ENCODE results near the gene MVK.
A peak's percentile ranks its signal among the peaks of the same experiment; 100 is the strongest.
"Not testable (repeated sequence)": the region's sequence is repeated elsewhere in the genome, so short reads cannot be mapped to it uniquely, and the experiment has no call there.

The MVK gene

GRCh38 chr12:109590566-109590965 lies 17.0 kb downstream of the MVK start:
- DNase-seq (ENCODE audit: low read depth): no peak

GRCh38 chr12:109591041-109591440 lies 17.4 kb downstream of the MVK start:
- no peak for DNase-seq (ENCODE audit: low read depth)

DNA sequence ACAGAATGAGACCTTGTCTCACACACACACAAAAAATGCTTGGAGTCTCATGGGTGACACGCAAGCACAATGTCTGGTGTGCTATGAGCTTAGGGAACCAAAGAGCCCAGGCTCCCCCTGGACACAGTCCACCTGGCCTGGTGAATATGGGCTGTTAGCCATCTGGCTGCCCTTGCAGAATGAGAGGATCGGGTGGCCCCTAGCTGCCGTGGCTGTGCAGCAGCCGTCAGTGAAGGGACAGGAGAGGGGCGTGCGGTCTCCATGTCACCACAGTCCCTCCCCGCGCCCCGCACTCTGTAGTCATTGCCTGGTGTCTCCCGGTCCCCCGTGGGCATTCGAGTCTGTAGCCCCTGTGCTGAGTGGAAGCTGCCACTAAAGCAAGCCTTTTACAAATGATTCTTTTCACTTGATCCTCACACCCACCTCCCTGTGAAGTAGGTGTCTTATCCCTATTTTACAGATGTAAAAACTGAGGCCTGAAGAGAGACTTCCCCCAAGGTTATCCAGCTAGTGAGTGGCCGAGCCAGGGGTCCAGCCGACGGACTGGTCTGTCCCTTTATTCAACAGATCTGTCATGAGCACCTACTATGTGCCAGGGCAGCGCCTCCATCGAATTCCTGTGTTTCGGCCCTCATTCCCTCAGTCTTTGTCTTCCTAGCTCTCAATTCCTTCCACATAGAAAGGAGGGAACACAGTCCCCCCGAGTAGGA lies 18.8 kb downstream of the MVK start:
- DNase-seq (ENCODE audit: low read depth): no peak

- DNase-seq (ENCODE audit: low read depth): no peak
Observed at GRCh38 chr12:109592905-109593272, 19.3 kb downstream of the MVK start.

DNA sequence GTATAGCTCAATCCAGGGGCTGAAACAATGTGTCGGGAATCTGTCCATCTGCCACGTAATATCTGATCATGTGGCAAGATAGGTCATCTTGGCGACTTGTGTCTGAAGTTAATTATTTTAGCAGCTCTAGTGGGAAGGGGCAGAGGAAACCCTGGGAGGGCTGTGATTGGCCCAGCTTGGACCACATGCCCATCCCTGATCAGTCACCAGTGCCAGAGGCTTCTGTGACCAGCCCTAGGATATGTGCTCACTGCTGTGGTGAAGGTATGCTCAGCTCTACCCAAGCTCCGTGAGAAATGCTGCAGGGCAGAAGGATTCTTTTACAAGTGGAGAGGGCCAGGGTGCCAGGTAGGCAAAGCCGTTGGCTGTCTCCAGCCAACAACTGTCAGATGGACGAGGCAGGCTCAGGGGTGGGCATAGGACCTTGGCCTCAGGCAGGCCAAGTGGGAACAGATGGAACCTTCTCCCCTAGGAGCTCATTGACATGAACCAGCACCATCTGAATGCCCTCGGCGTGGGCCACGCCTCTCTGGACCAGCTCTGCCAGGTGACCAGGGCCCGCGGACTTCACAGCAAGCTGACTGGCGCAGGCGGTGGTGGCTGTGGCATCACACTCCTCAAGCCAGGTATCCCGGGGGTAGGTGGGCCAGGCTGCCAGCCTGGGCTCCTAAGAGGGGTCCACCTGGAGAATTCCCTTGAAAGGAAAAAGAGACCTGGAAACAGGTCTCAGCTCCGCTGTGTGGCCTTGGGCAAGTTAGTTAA lies 21.1 kb downstream of the MVK start:
- DNase-seq (ENCODE audit: low read depth): no peak

- DNase-seq (ENCODE audit: low read depth): no peak
Observed at GRCh38 chr12:109595321-109595902, 21.8 kb downstream of the MVK start.

DNA sequence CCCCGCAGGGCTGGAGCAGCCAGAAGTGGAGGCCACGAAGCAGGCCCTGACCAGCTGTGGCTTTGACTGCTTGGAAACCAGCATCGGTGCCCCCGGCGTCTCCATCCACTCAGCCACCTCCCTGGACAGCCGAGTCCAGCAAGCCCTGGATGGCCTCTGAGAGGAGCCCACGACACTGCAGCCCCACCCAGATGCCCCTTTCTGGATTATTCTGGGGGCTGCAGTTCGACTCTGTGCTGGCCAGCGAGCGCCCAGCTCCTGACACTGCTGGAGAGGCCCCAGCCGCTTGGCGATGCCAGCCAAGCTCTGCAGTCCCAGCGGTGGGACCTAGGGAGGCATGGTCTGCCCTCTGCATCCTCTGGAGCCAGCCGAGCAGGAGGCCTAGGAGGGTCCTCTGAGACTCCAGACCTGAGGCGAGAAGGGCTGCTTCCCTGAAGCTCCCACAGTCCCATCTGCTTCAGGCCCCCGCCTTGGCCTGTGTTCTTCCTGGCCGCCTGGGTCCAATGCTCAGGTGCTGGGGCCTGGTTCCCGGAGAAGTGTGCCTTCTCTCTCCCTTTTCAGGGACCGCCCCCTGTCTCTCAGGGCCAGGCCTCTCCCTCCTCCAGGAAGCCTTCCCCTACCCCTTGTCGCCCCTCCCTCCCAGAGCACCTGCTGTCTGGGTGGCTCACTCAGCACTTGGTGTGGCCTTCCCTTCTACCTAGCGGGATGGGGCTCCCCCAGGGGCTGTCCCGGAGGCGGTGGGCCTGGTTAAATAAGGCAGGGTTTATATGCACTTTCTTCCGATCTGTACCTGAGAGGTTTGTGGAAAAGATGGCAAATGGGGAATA lies 23.0 kb downstream of the MVK start:
- DNase-seq (ENCODE audit: low read depth): no peak

- DNase-seq (ENCODE audit: low read depth): no peak
Observed at GRCh38 chr12:109597414-109597794, 23.8 kb downstream of the MVK start.

GRCh38 chr12:109597795-109598427 lies 24.3 kb downstream of the MVK start:
- DNase-seq (ENCODE audit: low read depth): peak; percentile 50

DNA sequence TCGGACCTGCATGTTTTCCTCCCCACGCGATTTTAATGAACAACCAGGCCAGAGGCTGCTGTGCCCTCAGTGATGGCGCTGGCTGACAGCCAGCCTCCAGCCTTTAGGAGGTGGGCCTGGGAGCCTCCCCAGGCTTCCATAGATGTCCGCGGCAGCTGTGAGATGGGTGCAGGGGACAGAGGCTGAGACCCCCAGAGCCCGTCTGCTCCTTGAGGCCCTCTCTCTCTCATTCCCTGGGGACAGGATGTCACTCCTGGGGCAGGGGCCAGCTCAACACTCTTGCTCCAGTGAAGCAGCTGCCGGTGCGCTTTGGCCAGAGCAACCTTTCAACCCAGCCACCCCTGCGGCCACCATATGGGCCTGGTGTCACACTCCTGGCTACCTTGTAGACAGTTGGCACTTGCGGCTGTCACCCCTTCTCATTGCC lies 24.8 kb downstream of the MVK start:
- no peak for DNase-seq (ENCODE audit: low read depth)

DNA sequence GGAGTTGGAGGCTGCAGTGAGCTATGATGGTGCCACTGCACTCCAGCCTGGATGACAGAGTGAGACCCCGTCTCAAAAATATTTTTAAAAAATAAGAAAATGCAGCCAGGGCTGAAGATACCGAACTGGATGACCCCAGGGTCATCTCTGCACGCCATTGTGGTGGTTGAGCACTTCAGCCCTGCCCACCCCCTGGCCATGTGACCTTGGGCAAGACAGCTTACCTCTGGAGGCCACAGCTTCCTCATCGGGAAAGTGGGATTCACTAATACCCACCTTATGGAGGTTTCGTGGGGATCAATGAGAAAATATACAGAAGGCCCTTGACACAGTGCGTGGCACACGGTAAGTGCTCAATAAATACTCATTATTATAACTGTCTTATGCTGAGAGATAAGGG lies 25.5 kb downstream of the MVK start:
- DNase-seq (ENCODE audit: low read depth): no peak

DNA sequence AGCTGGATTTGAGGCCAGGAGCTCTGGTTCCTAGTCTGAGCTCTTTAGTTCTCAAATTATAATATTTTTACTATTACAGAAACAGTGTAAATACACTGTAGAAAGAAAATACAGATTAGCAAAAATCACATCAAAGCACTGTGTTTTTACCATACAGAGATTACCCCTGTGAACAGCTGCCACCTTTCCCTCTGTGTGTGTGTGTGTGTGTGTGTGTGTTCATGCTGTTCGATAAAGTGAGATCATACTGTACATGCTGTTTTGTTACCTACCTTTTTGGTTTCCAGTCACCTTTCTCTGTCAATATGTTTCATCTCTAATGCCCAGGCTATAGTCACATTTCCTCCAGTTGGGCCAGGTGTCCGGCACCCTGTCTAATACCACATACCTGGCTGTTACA lies 26.9 kb downstream of the MVK start:
- no peak for DNase-seq (ENCODE audit: low read depth)

DNA sequence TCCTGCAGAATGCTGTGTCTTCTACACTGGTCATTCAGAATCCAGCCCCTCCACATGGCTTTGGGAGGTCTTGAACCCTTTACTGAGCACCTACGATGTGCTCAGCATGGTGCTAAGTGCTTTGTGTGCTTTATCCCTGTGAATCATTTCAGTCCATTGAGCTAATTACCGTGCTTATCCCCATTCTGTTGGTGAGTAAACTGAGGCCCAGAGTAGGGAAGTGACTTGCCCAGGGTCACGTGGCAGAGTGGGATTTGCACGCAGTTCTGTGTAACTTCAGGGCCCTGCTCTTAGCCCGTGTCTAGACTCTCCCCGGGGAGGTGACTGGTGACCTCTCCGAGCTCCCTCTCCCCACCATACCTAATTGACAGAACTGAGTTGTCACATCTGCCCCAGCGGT lies 27.4 kb downstream of the MVK start:
- no peak for DNase-seq (ENCODE audit: low read depth)

DNA sequence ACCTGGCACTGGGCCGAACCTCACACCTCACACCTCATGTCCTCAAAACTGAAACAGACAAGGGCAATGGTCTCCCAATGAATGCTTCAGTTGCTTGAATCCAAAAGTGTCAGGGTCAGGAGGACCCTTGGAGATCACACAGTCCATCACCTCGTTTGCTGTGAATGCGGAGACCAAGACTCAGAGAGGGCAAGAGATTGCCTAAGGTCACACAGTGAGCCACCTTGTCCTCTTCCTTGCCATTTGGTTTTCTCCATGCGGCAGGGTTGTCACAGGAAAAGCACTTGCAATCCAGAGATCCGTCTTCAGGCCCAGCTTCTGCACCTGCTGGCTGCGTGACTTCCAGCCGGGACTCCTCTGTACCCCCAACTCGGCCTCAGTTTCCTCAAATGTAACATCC lies 28.0 kb downstream of the MVK start:
- no peak for DNase-seq (ENCODE audit: low read depth)

DNA sequence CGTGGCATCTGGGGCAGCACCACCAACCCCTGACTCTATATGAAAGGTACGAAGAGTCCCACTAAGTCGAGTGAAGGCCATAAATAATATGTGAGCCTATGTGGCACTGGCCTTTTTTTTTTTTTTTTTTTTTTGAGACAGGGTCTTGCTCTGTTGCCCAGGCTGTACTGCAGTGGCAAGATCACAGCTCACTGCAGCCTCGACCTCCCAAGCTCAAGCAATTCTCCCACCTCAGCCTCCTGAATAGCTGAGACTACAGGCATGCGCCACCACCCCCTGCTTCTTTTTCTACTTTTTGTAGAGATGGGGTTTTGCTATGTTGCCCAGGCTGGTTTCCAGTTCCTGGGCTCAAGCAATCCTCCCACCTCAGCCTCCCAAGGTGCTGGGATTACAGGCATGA lies 28.5 kb downstream of the MVK start:
- not testable (repeated sequence) for DNase-seq (ENCODE audit: low read depth)

DNA sequence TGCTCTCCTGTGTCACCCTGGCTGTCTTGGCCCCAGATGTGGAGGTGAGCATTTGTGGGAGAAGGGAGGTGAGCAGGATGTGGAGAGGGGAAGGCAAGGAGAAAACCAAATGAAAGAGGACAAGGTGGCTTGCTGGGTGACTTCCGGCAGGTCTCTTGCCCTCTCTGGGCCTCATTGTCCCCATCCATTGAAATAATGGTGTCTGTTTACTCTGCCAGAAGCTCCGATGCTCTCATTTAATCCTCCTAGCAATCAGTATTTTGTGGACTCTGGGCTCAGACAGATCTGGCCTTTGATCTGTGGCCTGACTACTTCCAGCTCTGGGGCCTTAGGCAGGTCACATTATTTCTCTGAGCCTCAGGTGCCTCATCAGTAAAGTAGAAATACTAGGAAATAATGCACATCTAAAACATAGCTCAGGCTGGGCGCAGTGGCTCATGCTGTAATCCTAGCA lies 30.6 kb downstream of the MVK start:
- no peak for DNase-seq (ENCODE audit: low read depth)

DNA sequence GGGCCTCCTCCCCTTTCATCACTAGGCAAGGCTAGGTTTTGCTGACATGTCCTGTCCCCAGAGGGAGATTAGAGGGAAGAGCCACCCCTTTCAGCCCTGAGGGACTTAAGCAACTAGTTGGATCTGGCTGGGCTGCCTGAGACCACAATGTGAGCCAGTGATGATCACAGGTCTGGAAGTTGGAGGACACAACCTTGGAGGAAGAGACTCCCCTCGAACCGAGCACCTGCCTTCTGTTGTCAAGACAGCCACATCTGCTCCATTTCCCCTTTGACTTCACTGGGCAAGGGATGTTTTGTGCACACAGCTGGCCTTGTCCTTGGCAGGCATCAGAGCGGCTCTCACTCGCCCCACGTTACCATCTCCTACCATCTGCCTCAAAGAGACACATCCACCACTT lies 31.4 kb downstream of the MVK start:
- DNase-seq (ENCODE audit: low read depth): no peak

DNA sequence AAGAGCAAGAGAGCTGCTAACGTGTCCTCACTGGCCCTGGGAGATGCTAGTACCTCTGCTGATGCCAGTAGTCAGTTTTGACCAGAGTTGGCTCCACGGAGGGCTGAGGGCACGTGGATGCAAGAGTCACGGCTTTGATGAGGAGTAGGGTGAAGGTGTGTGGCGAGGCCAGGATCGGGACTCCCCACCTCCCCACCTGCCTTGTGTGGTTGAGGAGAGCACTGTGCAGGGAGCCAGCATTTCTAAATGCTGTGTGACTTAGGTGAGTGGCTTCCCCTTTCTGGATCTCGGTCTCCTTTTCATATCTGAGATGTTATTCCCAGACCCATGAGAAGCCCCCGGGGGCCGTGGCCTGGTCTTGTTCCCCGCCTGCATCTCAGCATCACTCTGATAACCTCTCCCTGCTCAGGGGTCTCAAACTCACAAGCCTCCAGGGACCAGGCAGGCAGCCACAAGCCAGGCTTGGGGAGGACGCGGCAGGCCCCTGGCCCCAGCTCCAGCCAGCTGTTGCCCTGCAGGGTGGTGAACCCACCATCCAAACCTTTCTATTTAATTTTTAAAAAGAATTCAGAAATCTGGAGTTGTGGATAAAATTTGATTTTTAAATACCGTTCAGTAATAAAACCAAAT lies 32.1 kb downstream of the MVK start:
- no peak for DNase-seq (ENCODE audit: low read depth)

- DNase-seq (ENCODE audit: low read depth): no peak
Observed at GRCh38 chr12:109606320-109607028, 32.9 kb downstream of the MVK start.

DNA sequence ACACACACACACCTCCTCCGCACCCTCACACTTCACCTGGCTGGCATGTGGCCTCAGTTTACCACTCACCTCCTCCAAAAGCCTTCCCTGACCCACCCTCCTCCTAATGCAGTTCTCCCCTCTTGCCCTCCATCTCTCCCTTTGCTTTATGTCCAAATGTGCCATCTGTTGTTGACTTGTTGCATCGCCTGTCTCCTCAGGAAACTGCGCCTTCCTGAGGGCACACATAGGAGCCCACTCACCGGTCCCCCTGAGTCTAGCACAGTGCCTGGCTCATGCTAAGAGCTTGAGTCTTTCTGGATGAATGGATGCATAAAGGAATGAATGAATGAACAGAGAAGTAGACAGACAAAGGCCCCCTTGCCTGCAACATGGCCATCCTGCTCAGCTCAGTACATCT lies 34.0 kb downstream of the MVK start:
- no peak for DNase-seq (ENCODE audit: low read depth)

GRCh38 chr12:109608270-109608669 lies 34.7 kb downstream of the MVK start:
- no peak for DNase-seq (ENCODE audit: low read depth)

All from GM04504 (cell line).